Central memory CD8-positive, alpha-beta T cell (primary cell): ENCODE measurements around the gene TFF3.
A peak's percentile ranks its signal among the peaks of the same experiment; 100 is the strongest.
"Not testable (repeated sequence)": the region's sequence is repeated elsewhere in the genome, so short reads cannot be mapped to it uniquely, and the experiment has no call there.

Source experiments
- ATAC-seq: fragments of 150-1000 bp; cut with Tn5 transposase; replicated peaks from 2 replicates; pipeline ENCODE4 v1.10.0; 2022; ENCODE audit warnings: mild to moderate bottlenecking, moderate FRiP score, moderate number of reproducible peaks; ENCODE audit not compliant: poor library complexity, severe bottlenecking; ENCODE audit errors: extremely low read depth
- DNase-seq, 2 donors: peaks; one replicate each; pipeline ENCODE4 v3.0.0; 2021; ENCODE audit warnings: low spot score in 2 of 2
- H3K27ac Mint-ChIP-seq: one replicate; pipeline ENCODE4 v1.8.0; 2022; ENCODE audit warnings: low read depth, mild to moderate bottlenecking, moderate library complexity, mixed read lengths
- H3K27me3 Mint-ChIP-seq: one replicate; pipeline ENCODE4 v1.8.0; 2022; ENCODE audit warnings: mixed read lengths
- H3K36me3 Mint-ChIP-seq: one replicate; pipeline ENCODE4 v1.8.0; 2022; ENCODE audit warnings: mild to moderate bottlenecking, moderate library complexity, mixed read lengths; ENCODE audit not compliant: insufficient read depth
- H3K4me1 Mint-ChIP-seq: one replicate; pipeline ENCODE4 v1.8.0; 2022; ENCODE audit warnings: mixed read lengths
- H3K4me3 Mint-ChIP-seq: one replicate; pipeline ENCODE4 v1.8.0; 2022; ENCODE audit warnings: mild to moderate bottlenecking, moderate library complexity, mixed read lengths
- H3K9me3 Mint-ChIP-seq: one replicate; pipeline ENCODE4 v1.8.0; 2022; ENCODE audit warnings: mixed read lengths

TFF3 gene

DNA sequence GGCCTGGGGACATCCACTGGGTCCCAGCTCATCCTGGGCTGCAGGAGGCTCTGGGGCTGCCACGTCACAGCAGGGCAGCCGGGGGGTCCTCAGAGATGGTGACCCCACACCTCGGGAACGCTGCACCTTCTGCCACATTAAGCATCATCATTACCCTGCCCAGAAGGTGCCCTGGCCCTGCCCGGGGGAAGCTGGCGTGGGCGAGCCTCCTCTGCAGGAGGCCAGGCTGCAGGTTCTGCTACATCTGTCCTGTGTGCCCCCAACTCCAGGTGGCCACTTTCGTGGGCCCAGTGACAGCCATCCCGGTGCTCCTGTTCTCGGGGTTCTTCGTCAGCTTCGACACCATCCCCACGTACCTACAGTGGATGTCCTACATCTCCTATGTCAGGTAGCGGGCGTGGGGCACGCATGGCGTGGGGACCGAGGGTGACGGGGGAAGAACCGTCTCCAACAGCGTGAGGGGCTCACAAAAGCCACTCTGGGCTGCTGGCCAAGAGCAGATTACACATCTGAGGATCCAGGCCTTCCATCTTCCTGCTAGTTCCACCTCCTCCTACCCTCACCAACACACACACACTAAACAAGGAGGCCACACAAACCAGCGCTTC, 20.8 kb downstream of the TFF3 start:
- H3K27ac Mint-ChIP-seq: no peak overlapping the region
- no peak overlapping the region for H3K4me3 Mint-ChIP-seq
- H3K27me3 Mint-ChIP-seq: no peaks in the 10 kb centered on the region
- no peak for ATAC-seq
- H3K36me3 Mint-ChIP-seq: peaks cover 10% of the 10 kb centered on the region
- no peaks in the 10 kb centered on the region for H3K4me1 Mint-ChIP-seq
- H3K9me3 Mint-ChIP-seq: no peaks in the 10 kb centered on the region
- DNase-seq: no peak

DNA sequence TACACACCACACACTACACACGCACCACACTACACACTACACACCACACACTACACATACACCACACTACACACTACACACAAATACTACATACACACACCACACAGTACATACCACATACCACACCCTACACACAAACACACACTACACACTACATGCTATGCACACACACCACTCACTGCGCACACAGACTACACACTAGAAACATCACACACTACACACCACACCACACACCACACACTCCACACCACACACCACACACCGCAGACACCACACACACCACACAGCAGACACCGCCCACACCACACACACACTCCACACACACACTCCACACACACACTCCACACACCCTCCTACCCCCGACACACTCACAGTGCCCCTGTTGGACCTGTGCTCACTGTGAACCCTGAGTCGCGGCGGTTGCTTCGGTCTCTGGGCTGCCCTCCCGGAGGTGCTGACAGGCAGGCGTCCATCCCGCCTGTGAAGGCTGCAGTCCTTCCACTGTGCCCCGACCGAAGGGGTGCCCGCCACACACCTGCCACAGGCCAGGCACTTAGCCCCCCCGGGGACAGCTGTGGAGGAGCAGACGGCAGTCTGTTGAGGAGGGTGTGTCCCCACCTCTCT, 21.4 kb downstream of the TFF3 start:
- ATAC-seq: no peak
- Mint-ChIP-seq H3K9me3 (no peaks in the 10 kb centered on the region), H3K27ac (no peak overlapping the region), H3K4me3 (no peak overlapping the region), H3K36me3 (peaks cover 15% of the 10 kb centered on the region), H3K4me1 (no peaks in the 10 kb centered on the region), H3K27me3 (no peaks in the 10 kb centered on the region)
- no peak for DNase-seq

DNA sequence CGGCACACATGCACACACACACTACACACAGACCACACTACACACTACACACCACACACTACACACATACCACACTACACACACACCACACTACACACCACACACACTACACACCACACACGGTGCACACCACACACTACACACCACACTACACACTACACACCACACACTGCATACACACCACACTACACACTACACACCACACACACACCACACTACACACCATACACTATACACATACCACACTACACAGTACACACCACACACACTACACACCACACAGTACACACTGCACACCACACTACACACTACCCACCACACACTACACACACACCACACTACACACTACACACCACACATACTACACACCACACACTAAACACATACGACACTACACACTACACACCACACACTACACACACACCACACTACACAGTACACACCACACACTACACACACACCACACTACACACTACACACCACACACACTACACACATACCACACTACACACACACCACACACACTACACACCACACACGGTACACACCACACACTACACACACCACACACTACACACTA, 22.6 kb downstream of the TFF3 start:
- H3K36me3 Mint-ChIP-seq: peaks cover 15% of the 10 kb centered on the region
- H3K27me3 Mint-ChIP-seq: not testable (repeated sequence)

DNA sequence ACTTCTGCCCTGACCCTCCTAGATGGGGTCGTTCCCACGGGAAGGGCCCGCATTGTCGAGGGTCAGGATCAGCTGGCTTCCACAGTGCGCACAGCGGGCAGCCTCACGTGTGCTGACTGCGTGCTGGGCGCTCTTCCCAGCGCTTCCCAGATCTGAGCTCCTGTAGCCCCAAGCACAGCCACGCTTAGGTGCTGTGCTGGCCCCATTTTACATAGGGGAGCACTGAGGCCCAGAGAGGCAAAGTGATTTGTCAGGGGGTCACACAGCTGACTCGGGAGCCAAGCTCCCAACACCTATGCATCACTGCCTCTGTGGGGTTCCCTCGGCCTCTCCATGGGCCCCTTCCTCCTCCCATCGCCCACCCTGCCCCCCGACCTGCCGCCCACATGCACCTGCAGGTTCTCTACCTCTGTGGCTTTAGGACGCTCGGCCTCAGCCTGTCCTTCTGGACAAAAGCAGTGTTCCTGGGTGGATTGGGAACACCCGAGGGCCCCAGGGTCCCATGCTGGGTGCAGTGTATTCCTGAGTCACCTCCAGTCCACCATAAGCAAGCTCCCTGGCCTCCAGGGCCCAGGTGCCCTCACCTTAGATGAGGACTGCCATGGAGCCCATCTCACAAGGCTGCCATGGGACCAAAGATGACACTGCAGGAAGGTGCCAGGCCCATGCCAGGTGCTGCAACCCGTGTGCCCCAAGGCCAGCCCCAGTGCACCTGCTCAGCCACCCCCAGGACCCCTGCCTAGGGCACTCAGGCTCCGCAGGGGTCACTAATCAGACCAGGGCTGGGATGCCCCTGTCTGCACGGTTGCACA, 23.3 kb downstream of the TFF3 start:
- ATAC-seq: no peak
- no peak overlapping the region for H3K27ac Mint-ChIP-seq
- H3K4me1 Mint-ChIP-seq: no peaks in the 10 kb centered on the region
- no peaks in the 10 kb centered on the region for H3K27me3 Mint-ChIP-seq
- H3K9me3 Mint-ChIP-seq: no peaks in the 10 kb centered on the region
- H3K4me3 Mint-ChIP-seq: no peak overlapping the region
- no peak for DNase-seq
- H3K36me3 Mint-ChIP-seq: peaks cover 11% of the 10 kb centered on the region

More for the DNA sequence above, 22.6 kb downstream of the TFF3 start:
- not testable (repeated sequence) for H3K9me3 Mint-ChIP-seq, H3K27ac Mint-ChIP-seq, H3K4me3 Mint-ChIP-seq, DNase-seq, H3K4me1 Mint-ChIP-seq, ATAC-seq

DNA sequence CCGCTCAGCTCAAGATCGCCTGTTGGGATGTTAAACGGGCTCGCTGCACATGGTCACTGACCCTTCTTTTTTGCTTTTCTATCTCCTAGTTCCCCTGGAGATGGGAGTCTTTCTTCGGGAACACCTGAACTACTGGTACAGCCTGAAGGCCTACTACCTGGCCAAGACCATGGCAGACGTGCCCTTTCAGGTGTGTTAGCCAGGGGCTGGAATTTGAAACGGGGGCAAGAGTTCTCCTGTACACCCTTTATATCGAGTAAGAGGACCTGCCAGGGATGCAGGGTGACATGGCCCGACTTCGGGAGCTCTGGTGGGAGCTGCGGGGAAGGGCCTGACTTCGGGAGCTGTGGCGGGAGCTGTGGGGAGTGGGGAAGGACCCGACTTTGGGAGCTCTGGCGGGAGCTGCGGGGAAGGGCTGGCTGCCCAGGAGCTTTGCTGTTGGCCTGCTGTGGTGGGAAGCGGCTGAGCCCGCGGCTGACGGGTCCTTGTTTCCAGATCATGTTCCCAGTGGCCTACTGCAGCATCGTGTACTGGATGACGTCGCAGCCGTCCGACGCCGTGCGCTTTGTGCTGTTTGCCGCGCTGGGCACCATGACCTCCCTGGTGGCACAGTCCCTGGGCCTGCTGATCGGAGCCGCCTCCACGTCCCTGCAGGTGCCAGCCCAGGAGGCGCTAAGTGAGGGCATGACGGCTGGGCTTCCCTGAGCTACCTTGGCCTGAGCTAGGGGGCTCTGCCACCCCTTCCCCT, 24.0 kb downstream of the TFF3 start:
- DNase-seq: no peak
- Mint-ChIP-seq H3K4me1 (no peaks in the 10 kb centered on the region), H3K9me3 (no peaks in the 10 kb centered on the region), H3K4me3 (no peak overlapping the region), H3K27me3 (no peaks in the 10 kb centered on the region), H3K27ac (no peak overlapping the region), H3K36me3 (peaks cover 13% of the 10 kb centered on the region)
- ATAC-seq: no peak

DNA sequence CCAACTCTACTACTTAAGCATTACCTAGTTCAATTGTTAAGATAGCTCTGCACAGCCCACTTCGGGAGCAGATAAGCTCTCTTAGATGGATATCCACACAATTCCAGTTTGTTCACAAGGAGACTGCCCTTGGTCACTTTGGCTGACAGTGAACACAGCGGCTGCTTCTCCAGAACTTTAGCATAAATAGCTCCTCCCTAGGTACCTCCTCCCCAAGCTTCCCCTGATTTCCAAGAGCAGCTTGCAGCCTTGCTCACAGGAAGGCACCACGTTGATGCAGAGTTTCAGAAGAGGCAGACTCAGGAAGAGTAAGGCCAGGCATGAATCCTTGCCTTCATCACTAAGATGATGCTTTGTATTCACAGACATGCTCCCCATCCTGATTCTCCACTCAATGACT, 24.7 kb downstream of the TFF3 start:
- no peaks in the 10 kb centered on the region for H3K4me1 Mint-ChIP-seq
- DNase-seq (no peak), ATAC-seq (no peak)
- H3K36me3 Mint-ChIP-seq: peaks cover 13% of the 10 kb centered on the region
- no peak overlapping the region for H3K27ac Mint-ChIP-seq
- no peaks in the 10 kb centered on the region for H3K27me3 Mint-ChIP-seq
- H3K9me3 Mint-ChIP-seq: no peaks in the 10 kb centered on the region
- H3K4me3 Mint-ChIP-seq: no peak overlapping the region

DNA sequence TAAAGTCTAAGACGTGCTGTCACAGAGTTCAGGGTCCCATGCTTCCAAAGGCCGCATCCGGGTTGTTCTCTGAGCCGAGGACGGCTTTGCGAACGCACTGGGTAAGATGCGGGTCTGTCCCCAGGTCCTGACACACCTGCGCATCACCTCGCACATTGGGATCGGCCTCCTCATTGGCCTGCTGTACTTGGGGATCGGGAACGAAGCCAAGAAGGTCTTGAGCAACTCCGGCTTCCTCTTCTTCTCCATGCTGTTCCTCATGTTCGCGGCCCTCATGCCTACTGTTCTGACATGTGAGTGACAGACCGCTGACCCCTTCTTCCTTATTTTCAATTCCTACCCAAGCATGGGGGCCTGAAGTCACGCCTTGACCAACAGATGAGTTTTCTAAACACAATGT, 25.3 kb downstream of the TFF3 start:
- Mint-ChIP-seq H3K9me3 (no peaks in the 10 kb centered on the region), H3K36me3 (peaks cover 16% of the 10 kb centered on the region), H3K27me3 (no peaks in the 10 kb centered on the region), H3K27ac (no peak overlapping the region), H3K4me3 (no peak overlapping the region), H3K4me1 (no peaks in the 10 kb centered on the region)
- DNase-seq (no peak), ATAC-seq (no peak)

DNA sequence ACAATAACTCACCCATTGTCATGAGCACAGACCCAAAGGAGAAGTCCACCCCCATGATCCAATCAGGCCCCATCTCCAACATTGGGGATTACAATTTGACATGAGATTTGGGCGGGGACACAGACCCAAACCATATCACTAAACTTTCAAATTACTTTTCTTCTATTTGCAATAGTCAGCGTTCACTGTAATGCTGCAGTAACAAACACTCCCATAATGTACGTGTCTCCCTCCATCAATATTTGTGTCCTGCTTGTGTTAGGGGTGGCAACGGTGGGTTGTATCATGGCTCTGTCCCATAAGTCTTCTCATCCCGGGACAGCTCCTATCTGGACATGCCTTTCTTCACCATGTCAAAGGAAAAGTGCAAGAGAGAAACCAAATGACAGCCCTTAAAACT, 26.2 kb downstream of the TFF3 start:
- H3K4me1 Mint-ChIP-seq: no peaks in the 10 kb centered on the region
- H3K27me3 Mint-ChIP-seq: no peaks in the 10 kb centered on the region
- H3K27ac Mint-ChIP-seq: no peak overlapping the region
- H3K4me3 Mint-ChIP-seq: no peak overlapping the region
- H3K36me3 Mint-ChIP-seq: peaks cover 19% of the 10 kb centered on the region
- no peak for DNase-seq
- H3K9me3 Mint-ChIP-seq: no peaks in the 10 kb centered on the region
- ATAC-seq: no peak

DNA sequence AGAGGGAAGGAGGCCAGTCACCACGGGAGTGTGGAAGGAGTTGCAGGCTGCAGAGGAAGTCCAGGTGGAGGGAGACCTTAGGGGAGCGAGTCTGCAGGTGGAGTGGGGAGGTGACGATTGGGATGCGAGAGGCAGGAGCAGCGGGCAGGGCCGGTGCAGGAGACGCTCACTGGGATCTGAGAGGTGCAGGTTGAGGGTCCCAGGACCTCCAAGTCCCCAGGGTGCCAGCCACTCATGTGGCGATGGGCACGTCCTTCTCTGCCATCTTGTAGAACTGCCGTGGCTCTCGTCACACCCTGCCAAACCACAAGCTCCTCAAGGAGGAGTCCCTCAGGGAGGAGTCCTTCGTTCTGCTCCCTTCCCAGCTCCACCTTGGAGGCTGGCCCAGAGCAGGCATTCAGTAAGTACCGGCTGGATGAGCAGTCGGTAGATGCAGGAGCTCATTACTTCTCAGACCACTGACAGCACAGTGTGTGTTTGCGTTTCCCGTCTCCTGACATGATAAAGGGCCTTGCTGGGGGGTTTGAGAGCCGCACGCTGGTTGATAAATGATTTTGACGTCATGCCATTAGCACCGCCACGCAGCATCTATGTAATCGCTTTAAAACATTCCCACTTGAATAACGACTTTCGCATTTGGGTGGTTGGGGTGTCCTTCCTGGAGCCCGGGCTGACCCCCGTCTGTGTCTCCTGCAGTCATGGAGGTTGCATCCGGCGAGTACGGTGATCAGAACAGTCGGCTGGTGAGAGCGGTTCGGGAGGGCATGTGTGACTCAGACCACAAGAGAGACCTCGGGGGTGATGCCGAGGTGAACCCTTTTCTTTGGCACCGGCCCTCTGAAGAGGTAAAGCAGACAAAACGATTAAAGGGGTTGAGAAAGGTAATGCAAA, 27.8 kb downstream of the TFF3 start:
- ATAC-seq (no peak), DNase-seq (no peak)
- Mint-ChIP-seq H3K36me3 (peaks cover 19% of the 10 kb centered on the region), H3K4me1 (no peaks in the 10 kb centered on the region), H3K27me3 (no peaks in the 10 kb centered on the region), H3K4me3 (no peak overlapping the region), H3K9me3 (no peaks in the 10 kb centered on the region), H3K27ac (no peak overlapping the region)

DNA sequence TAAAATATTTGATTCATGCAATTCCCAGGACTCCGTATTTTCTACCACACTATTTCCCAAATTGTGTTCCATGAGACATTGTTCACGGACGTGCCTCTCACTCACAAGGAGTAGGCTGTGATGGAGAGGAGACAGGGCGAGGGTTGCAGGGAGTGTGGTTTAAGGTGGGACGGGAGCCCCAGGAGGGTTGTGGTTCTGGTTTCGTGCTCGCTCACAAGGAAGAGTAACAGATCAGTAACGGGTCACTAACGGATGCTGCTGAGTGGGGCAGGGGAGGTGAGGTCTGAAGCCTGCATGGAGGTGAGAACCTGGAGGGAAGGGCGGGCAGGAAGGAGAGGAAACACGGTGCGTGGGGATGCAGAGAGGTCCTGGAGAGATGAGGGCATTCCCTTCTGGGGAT, 28.8 kb downstream of the TFF3 start:
- no peaks in the 10 kb centered on the region for H3K9me3 Mint-ChIP-seq
- H3K36me3 Mint-ChIP-seq: peaks cover 21% of the 10 kb centered on the region
- ATAC-seq: no peak
- no peaks in the 10 kb centered on the region for H3K27me3 Mint-ChIP-seq
- H3K4me3 Mint-ChIP-seq: no peak overlapping the region
- no peak for DNase-seq
- H3K4me1 Mint-ChIP-seq: no peaks in the 10 kb centered on the region
- peak overlapping the region; percentile 29 for H3K27ac Mint-ChIP-seq

DNA sequence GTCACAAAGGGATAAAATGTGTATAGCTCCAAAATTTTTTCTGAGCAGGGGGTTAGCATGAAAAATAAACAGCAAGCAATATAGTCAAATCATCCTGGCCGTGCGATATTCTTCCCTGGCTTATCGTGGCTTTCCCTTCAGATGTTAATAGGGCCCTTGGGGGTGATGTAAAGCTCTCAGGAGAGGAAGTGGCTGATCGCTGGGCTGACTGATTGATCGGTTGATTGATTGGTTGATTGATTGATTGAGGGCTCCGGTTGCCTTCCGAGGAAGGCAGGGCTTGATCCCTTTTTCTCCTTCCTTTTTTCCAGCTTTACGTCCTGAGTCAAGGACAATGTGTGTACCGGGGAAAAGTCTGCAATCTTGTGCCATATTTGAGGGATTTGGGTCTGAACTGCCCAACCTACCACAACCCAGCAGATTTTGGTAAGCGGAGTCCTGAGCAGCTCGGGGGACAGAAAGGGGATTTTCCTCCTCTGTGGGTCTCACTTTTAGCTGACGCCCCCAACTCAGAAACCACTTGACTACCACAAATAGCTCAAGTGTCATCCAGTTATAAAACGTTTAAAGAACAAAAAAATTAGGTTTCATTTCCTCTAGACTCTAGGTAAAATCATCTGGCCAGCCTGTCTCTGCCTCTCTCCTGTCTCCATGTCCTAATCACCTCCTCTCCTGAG, 29.5 kb downstream of the TFF3 start:
- ATAC-seq (no peak), DNase-seq (no peak)

More for the DNA sequence above, 29.5 kb downstream of the TFF3 start:
- Mint-ChIP-seq H3K36me3 (peaks cover 21% of the 10 kb centered on the region), H3K9me3 (no peaks in the 10 kb centered on the region), H3K27ac (peak overlapping the region; percentile 29), H3K4me3 (no peak overlapping the region), H3K4me1 (no peaks in the 10 kb centered on the region), H3K27me3 (no peaks in the 10 kb centered on the region)
